Activated CD4-positive, alpha-beta T cell treated with anti-CD3 and anti-CD28 coated beads, Interleukin-2, amount 10 ng/mL, durations not matched to agents 7 days and 5 days (primary cell): ENCODE results near the gene DEPDC5. TPM values are rescaled to one million over a fixed set of nuclear protein-coding genes. Genes with fewer than 3 reads are reported as not detected.

ENCODE experiments used
- CTCF ChIA-PET: fragments of 350-600 bp; sonication (Branson Sonifier 250); formaldehyde crosslinking; loops from one replicate; lab custom pipeline; 2021; ENCODE audit warnings: antibody characterized with exemption; lab: Charles Lee
- POLR2A ChIA-PET: fragments of 350-600 bp; sonication (Branson Sonifier 250); formaldehyde crosslinking; loops from one replicate; lab custom pipeline; 2021; ENCODE audit warnings: antibody characterized with exemption; lab: Charles Lee
- DNase-seq: peaks from one replicate; pipeline ENCODE4 v3.0.0-alpha.2; 2020
- H3K27ac Mint-ChIP-seq: one replicate; pipeline ENCODE4 v1.8.0; 2021; ENCODE audit warnings: mild to moderate bottlenecking, moderate library complexity, mixed read lengths
- H3K27me3 Mint-ChIP-seq: one replicate; pipeline ENCODE4 v1.8.0; 2021; ENCODE audit warnings: mixed read lengths
- H3K36me3 Mint-ChIP-seq: one replicate; pipeline ENCODE4 v1.8.0; 2021; ENCODE audit warnings: low read depth, mixed read lengths
- H3K4me1 Mint-ChIP-seq: one replicate; pipeline ENCODE4 v1.8.0; 2021; ENCODE audit warnings: mixed read lengths
- H3K4me3 Mint-ChIP-seq: one replicate; pipeline ENCODE4 v1.8.0; 2021; ENCODE audit warnings: mild to moderate bottlenecking, moderate library complexity, mixed read lengths
- H3K9me3 Mint-ChIP-seq: one replicate; pipeline ENCODE4 v1.8.0; 2021; ENCODE audit warnings: mixed read lengths
- total RNA-seq, 2 experiments: library from RNA; stranded (reverse); gene quantifications; one replicate each; pipeline ENCODE4 v1.2.3, GENCODE V29; 2021

DEPDC5 gene
- total RNA-seq, 2 experiments from 2014 or later: 39.5 to 41.1 TPM

GRCh38 chr22:31911565-31912406, 158.0 kb downstream of the DEPDC5 start:
- Mint-ChIP-seq H3K27me3 (no peaks in the 10 kb centered on the region), H3K9me3 (no peaks in the 10 kb centered on the region), H3K27ac (no peak overlapping the region), H3K4me1 (peaks cover 2% of the 10 kb centered on the region), H3K36me3 (peaks cover 6% of the 10 kb centered on the region), H3K4me3 (no peak overlapping the region)
- DNase-seq: no peak
- ChIA-PET CTCF (no interaction called here), POLR2A (no interaction called here)

- ChIA-PET POLR2A (no interaction called here), CTCF (no interaction called here)
- Mint-ChIP-seq H3K27me3 (no peaks in the 10 kb centered on the region), H3K4me1 (peaks cover 8% of the 10 kb centered on the region), H3K36me3 (peaks cover 6% of the 10 kb centered on the region), H3K9me3 (no peaks in the 10 kb centered on the region), H3K27ac (no peak overlapping the region), H3K4me3 (no peak overlapping the region)
- no peak for DNase-seq
These were observed 158.6 kb downstream of the DEPDC5 start for GRCh38 chr22:31912407-31912743.

- no peak for DNase-seq
- H3K27ac Mint-ChIP-seq: no peak overlapping the region
- H3K27me3 Mint-ChIP-seq: no peaks in the 10 kb centered on the region
- H3K36me3 Mint-ChIP-seq: no peaks in the 10 kb centered on the region
- ChIA-PET CTCF (no interaction called here), POLR2A (interaction anchor here (0.6 kb wide), 1 partner anchor 286 kb away, joined by 4 read pairs; no protein-coding TSS in a partner anchor)
- peaks cover 12% of the 10 kb centered on the region for H3K4me1 Mint-ChIP-seq
- no peak overlapping the region for H3K4me3 Mint-ChIP-seq
- H3K9me3 Mint-ChIP-seq: no peaks in the 10 kb centered on the region
These were observed 161.8 kb downstream of the DEPDC5 start for GRCh38 chr22:31915586-31915985.

GRCh38 chr22:31917227-31917921, 163.6 kb downstream of the DEPDC5 start:
- ChIA-PET CTCF (interaction anchor here (0.6 kb wide), 1 partner anchor 162 kb away, joined by 5 read pairs; no protein-coding TSS in a partner anchor), POLR2A (no interaction called here)
- Mint-ChIP-seq H3K4me3 (no peak overlapping the region), H3K9me3 (no peaks in the 10 kb centered on the region), H3K36me3 (no peaks in the 10 kb centered on the region), H3K27ac (no peak overlapping the region), H3K27me3 (no peaks in the 10 kb centered on the region), H3K4me1 (peaks cover 13% of the 10 kb centered on the region)
- no peak for DNase-seq

GRCh38 chr22:31919730-31920129, 165.9 kb downstream of the DEPDC5 start:
- no peak overlapping the region for H3K4me3 Mint-ChIP-seq
- no peaks in the 10 kb centered on the region for H3K27me3 Mint-ChIP-seq
- ChIA-PET CTCF (no interaction called here), POLR2A (no interaction called here)
- no peaks in the 10 kb centered on the region for H3K9me3 Mint-ChIP-seq
- peaks cover 22% of the 10 kb centered on the region for H3K4me1 Mint-ChIP-seq
- DNase-seq: no peak
- H3K27ac Mint-ChIP-seq: no peak overlapping the region
- H3K36me3 Mint-ChIP-seq: no peaks in the 10 kb centered on the region

- POLR2A ChIA-PET: no interaction called here
- Mint-ChIP-seq H3K27me3 (peaks cover 5% of the 10 kb centered on the region), H3K36me3 (no peaks in the 10 kb centered on the region), H3K9me3 (no peaks in the 10 kb centered on the region), H3K4me1 (peaks cover 22% of the 10 kb centered on the region), H3K4me3 (no peak overlapping the region), H3K27ac (no peak overlapping the region)
- DNase-seq: no peak
- CTCF ChIA-PET: no interaction called here
These were observed 166.5 kb downstream of the DEPDC5 start for GRCh38 chr22:31920306-31920705.

- H3K27me3 Mint-ChIP-seq: peaks cover 6% of the 10 kb centered on the region
- no peak overlapping the region for H3K4me3 Mint-ChIP-seq
- DNase-seq: no peak
- no peaks in the 10 kb centered on the region for H3K9me3 Mint-ChIP-seq
- H3K36me3 Mint-ChIP-seq: no peaks in the 10 kb centered on the region
- ChIA-PET POLR2A (no interaction called here), CTCF (no interaction called here)
- H3K4me1 Mint-ChIP-seq: peaks cover 22% of the 10 kb centered on the region
- no peak overlapping the region for H3K27ac Mint-ChIP-seq
These were observed 167.3 kb downstream of the DEPDC5 start for GRCh38 chr22:31921106-31921505.

- peaks cover 12% of the 10 kb centered on the region for H3K4me1 Mint-ChIP-seq
- no peak overlapping the region for H3K4me3 Mint-ChIP-seq
- H3K27ac Mint-ChIP-seq: no peak overlapping the region
- no peaks in the 10 kb centered on the region for H3K9me3 Mint-ChIP-seq
- H3K27me3 Mint-ChIP-seq: peaks cover 10% of the 10 kb centered on the region
- no peaks in the 10 kb centered on the region for H3K36me3 Mint-ChIP-seq
- ChIA-PET CTCF (no interaction called here), POLR2A (interaction anchor here (0.6 kb wide), 1 partner anchor 19 kb away, joined by 3 read pairs; no protein-coding TSS in a partner anchor)
- no peak for DNase-seq
These were observed 168.7 kb downstream of the DEPDC5 start for GRCh38 chr22:31922534-31922933.

- Mint-ChIP-seq H3K4me3 (no peak overlapping the region), H3K36me3 (no peaks in the 10 kb centered on the region), H3K27me3 (peaks cover 12% of the 10 kb centered on the region), H3K4me1 (peaks cover 10% of the 10 kb centered on the region), H3K9me3 (no peaks in the 10 kb centered on the region), H3K27ac (no peak overlapping the region)
- POLR2A ChIA-PET: no interaction called here
- DNase-seq: no peak
- CTCF ChIA-PET: interaction anchor here (1.0 kb wide), 1 partner anchor 8 kb away, joined by 3 read pairs; no protein-coding TSS in a partner anchor
These were observed 169.3 kb downstream of the DEPDC5 start for GRCh38 chr22:31923136-31923535.

- Mint-ChIP-seq H3K27ac (no peak overlapping the region), H3K4me1 (peaks cover 10% of the 10 kb centered on the region), H3K4me3 (no peak overlapping the region), H3K27me3 (peaks cover 14% of the 10 kb centered on the region), H3K36me3 (no peaks in the 10 kb centered on the region), H3K9me3 (no peaks in the 10 kb centered on the region)
- ChIA-PET POLR2A (no interaction called here), CTCF (interaction anchor here (1.0 kb wide), 1 partner anchor 9 kb away, joined by 3 read pairs; no protein-coding TSS in a partner anchor)
- no peak for DNase-seq
These were observed 169.9 kb downstream of the DEPDC5 start for GRCh38 chr22:31923747-31924146.

GRCh38 chr22:31925056-31925455, 171.2 kb downstream of the DEPDC5 start:
- POLR2A ChIA-PET: no interaction called here
- Mint-ChIP-seq H3K4me3 (no peak overlapping the region), H3K27me3 (peaks cover 14% of the 10 kb centered on the region), H3K4me1 (peaks cover 10% of the 10 kb centered on the region), H3K36me3 (no peaks in the 10 kb centered on the region), H3K27ac (no peak overlapping the region), H3K9me3 (no peaks in the 10 kb centered on the region)
- CTCF ChIA-PET: no interaction called here
- DNase-seq: no peak

GRCh38 chr22:31926024-31926423, 172.2 kb downstream of the DEPDC5 start:
- ChIA-PET POLR2A (no interaction called here), CTCF (interaction anchor here (0.6 kb wide), 1 partner anchor 29 kb away, joined by 4 read pairs; no protein-coding TSS in a partner anchor)
- no peaks in the 10 kb centered on the region for H3K36me3 Mint-ChIP-seq
- H3K9me3 Mint-ChIP-seq: no peaks in the 10 kb centered on the region
- H3K4me3 Mint-ChIP-seq: no peak overlapping the region
- no peak overlapping the region for H3K27ac Mint-ChIP-seq
- H3K27me3 Mint-ChIP-seq: peaks cover 14% of the 10 kb centered on the region
- H3K4me1 Mint-ChIP-seq: peaks cover 10% of the 10 kb centered on the region
- DNase-seq: no peak

GRCh38 chr22:31926969-31927368, 173.2 kb downstream of the DEPDC5 start:
- DNase-seq: no peak
- POLR2A ChIA-PET: no interaction called here

More at GRCh38 chr22:31926969-31927368, 173.2 kb downstream of the DEPDC5 start:
- peaks cover 17% of the 10 kb centered on the region for H3K27me3 Mint-ChIP-seq
- no peak overlapping the region for H3K27ac Mint-ChIP-seq
- peaks cover 10% of the 10 kb centered on the region for H3K4me1 Mint-ChIP-seq
- no peaks in the 10 kb centered on the region for H3K9me3 Mint-ChIP-seq
- no peaks in the 10 kb centered on the region for H3K36me3 Mint-ChIP-seq
- no peak overlapping the region for H3K4me3 Mint-ChIP-seq
- CTCF ChIA-PET: interaction anchor here (0.5 to 0.6 kb wide), 2 partner anchors 30 to 112 kb away, joined by 3 to 4 read pairs; no protein-coding TSS in a partner anchor
